SK-N-MC (cell line): Measurements from ENCODE around the gene SMAD9.

Experiments used
- EZH2 ChIP-seq: fragments of 200-600 bp; sonication (generic); IDR thresholded peaks from one replicate; pipeline ENCODE4 v1.6.1; 2017; ENCODE audit warnings: antibody characterized with exemption
- FOXP2 ChIP-seq: optimal IDR thresholded peaks from 2 replicates; pipeline ENCODE3; 2011; ENCODE audit warnings: mild to moderate bottlenecking, moderate library complexity; ENCODE audit not compliant: insufficient read depth; ENCODE audit errors: extremely low read length, control extremely low read depth
- POLR2AphosphoS5 ChIP-seq: IDR thresholded peaks from 2 replicates; pipeline ENCODE4 v1.6.1; 2012; ENCODE audit warnings: mild to moderate bottlenecking, low read depth, low read length, borderline replicate concordance

DNA sequence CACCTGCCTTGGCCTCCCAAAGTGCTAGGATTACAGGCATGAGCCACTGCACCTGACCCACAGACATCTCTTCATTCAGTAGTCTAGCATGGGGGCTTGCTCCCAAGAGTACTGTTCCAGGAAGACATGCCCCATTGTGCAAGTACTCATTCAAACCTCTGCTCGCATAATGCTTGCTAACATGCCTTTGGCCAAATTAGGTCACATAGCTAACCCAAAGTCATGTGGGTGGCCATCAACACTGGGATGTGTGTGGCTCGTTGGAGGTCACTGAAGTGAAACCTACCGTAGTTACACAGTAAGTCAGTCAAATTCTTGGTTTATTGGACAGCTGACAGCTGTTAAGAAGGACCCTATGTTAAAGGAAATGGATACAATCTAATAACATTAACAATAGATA is 80.8 kb downstream of the SMAD9 start:
- TF ChIP-seq POLR2AphosphoS5: no peak
- TF ChIP-seq EZH2: no peak
- TF ChIP-seq FOXP2: no peak
